Measurements from ENCODE around the gene BTG1. TPM values are rescaled to one million over a fixed set of nuclear protein-coding genes. Genes with fewer than 3 reads are reported as not detected.

The BTG1 gene
- total RNA-seq (2022; extraction: Qiagen RNA extraction; ENCODE audit: low read depth) = 64.8 to 79.8 TPM (median 69.5 TPM) in 5 replicates

GRCh38 chr12:92145731-92146496 is at the start of gene BTG1:
Gene BTG1 (minus strand): TSS chr12:92145846. CDS start chr12:92145535, 311 bp downstream.

All from A549 treated with ZK216348 at 1 μM for 4 hours (cell line).